ENCODE data around the gene RDM1.
"Not testable (repeated sequence)": the region's sequence is repeated elsewhere in the genome, so short reads cannot be mapped to it uniquely, and the experiment has no call there.

RDM1 gene

DNA sequence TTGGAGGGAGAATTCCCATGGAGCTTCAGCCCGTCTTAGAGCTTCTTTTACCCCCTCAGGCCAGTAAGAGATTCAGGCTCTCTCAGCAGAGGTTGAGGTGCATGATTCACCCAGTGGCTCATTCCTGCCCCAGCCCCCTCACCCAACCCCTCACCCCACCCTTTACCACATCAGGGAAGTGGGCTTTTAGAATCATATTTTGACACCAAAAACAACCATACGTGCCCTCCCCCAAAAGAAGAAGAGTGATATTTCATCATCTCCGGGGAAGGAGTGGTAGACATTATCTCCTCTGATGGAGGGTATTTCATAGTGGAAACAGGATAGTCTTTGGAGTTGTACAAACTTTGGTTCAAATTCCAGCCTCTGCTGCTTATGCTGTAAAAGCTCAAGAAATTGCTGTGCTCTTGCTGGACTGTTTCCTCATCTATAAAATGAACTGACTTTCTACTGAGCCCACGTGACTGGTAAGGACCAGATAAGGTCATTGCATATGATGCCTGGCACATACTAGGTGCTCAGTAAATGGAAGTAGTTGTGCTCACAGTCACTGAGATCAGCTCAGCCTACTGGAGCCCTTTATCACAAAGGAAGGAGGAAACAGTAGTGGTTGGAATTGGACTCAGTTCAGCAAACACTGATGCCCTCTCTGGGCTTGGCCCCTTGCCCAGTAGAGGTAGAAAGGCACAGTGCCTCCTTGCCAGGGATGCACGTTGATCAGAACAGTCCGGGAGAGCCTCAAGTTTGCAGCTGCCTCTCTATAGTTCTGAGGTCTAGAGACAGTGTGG, 32.1 kb downstream of the RDM1 start:
- DNase-seq (ENCODE audit: low spot score), result peak; percentile 58

DNA sequence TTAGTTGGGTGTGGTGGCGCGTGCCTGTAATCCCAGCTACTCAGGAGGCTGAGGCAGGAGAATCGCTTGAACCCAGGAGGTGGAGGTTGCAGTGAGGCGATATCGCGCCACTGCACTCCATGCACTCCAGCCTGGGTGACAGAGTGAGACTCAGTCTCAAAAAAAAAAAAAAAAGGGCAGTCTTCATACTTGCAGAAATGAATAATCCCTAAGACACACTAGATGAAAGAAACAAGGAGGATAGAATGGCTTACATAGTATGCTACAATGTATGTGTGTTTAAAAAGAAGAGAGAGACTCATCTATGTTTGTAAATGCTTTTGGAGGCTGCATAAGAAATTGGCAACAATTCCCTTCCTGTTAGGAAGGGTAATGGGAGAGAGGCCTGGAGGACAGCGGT, 32.8 kb downstream of the RDM1 start:
- DNase-seq (ENCODE audit: low spot score), result not testable (repeated sequence)

DNA sequence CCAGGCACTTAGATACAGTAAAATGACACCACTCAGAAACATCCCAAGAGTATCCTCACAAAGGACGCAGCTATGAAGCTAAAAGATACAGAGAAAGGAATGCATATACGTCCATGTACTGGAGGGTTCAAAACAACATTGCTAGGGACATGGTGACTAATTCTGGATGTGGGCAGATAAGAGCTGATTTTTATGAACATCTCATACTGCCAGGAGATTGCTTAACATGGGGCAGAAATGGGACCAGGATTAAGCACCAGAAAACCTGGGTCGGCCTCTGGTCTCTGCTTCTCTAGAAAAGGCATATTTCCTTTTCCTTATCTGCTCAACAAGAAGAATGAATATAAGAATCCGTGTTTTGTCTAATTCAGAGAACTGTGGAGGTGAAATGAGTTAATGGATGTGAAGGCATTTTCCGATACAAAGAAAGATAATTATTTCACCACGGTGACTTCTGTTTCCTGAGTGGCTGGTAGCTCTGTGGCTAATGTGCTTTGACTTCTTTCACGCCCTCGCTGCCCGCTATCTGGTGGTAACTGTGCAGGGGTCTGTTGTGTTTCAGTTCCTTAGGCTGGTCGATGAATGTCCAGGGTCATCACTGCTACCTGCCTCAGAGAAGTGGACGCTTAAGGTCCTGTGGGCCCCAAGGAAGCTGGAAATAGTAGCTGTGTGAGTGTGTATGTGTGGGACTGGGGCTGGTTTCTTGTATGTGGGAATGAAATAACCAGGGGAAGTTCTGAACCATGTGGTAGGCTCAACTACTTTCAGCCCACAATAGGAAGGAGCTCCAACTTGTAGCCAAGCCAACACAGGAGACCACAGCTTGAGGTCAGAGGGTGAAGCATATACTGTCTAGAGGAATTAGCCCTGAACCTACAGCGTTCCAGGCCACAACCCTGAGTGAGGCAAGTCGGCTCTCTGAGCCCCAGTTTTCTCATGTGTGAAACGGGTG, 34.7 kb downstream of the RDM1 start:
- peak; percentile 64 for DNase-seq (ENCODE audit: low spot score)

DNA sequence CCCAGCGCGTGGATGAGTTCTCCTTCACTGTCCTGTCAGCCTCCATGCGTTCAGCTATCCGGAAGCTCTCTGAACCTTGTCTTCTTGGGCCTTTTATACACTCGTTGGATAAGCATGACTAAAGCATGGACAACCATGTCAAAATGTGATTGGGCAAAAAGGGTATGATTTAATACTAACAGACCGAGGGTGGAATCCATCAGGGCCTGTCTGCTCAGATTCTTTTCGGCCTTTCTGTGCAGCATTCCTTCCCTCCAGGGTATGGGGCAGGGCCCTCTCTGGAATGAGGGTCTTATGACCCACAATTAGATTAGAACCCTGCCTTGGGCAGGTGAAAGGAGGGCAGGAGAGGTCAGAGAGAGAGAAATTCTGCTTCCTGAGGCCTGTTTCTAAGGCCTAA, 36.4 kb downstream of the RDM1 start:
- DNase-seq (ENCODE audit: low spot score), result no peak

DNA sequence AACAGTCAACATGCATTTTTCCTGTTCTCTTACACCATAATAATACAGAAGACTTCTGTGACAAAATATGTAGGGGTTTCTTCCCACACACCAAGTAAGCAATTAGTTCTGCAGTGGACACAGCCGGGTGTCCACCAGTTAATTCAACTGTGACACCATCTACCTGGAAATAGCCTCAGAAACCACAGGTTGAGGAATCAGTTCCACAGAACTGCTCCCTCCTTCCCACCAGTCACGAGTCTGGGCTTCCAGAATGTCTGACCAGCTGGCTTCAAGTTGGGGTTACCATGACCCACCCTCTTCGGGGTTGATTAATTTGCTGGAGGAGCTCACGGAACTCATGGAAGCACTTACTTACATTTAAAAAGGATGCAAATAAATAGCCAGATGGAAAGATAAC, 36.8 kb downstream of the RDM1 start:
- DNase-seq (ENCODE audit: low spot score), result no peak

DNA sequence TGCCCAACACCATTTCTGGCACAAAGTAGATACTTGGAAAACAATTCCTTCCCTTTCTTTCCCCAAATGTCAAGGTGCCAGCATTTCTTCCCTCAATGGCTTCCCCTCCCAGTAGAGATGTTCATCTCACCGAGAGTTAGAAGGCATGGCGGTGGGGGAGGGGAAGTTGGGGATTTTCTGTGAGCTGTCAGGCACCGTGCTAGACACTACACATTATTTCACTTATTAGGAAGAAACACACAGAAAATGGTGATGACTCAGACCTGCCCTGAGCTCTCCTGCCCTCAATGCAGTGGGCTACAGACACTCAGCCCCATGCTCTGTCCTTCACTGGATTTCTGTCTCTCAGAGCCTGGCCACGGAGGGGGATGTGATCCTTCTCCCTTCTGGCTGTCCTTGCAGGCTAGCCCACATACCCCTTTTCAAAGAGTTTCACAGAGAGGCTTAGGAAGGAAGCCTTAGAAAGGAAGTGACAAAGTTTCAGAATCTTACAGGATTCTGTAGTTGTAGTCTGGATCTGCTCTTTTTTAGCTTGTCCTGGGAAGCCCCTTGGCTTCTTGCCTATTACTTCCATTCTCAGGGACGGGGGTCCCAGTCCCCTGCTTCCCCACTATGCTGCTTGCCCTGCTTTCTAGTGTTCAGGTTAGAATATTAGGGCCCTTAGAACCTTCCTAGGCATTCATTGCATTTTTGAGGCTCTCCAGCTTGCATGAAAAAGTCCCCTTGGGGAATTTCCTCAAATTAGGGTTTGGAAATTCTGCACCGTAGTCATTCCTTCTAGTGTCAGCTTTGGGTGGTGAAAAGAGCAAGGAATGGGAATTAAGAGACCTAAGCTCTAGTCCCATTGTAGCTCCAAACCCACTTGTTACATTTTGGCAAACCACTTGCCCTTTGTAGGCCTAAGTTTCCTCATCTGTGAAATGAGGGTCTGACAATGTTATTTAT, 38.2 kb downstream of the RDM1 start:
- DNase-seq (ENCODE audit: low spot score), result peak; percentile 80

DNA sequence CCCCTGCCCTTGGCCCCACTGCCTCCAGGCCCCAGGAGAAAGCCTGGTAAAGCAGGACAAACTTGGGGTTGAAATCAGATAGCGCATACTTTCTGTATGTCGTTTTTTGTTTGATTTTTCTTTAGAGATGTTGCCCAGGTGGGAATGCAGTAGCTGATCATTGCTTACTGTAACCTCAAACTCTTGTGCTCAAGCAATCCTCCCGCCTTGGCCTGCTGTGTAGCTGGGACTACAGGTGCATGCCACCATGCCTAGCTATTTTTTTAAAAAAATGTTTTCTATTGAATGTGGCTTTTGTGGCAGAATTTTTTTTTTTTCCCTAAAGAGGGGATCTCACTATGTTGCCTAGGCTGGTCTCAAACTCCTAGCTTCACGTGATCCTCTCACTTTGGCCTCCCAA, 39.3 kb downstream of the RDM1 start:
- no peak for DNase-seq (ENCODE audit: low spot score)

DNA sequence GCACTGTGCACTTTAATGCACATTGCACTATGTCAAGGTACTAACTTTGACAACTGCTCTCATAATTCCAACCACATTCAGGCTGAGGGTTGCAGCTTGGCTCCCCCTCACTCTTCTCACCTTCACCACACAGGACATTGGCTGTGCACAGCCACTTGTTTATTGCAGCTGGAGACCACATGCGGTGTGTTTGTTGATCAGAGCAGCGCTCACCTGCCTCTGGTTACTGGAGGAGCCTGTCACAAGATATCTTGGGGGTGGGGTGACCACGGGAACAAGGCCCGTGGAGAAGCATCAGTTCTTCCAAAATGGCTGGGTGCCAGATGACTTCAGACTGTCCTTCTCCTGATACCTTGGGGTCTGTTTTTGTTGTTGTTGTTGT, 39.8 kb downstream of the RDM1 start:
- DNase-seq (ENCODE audit: low spot score), result peak; percentile 77

DNA sequence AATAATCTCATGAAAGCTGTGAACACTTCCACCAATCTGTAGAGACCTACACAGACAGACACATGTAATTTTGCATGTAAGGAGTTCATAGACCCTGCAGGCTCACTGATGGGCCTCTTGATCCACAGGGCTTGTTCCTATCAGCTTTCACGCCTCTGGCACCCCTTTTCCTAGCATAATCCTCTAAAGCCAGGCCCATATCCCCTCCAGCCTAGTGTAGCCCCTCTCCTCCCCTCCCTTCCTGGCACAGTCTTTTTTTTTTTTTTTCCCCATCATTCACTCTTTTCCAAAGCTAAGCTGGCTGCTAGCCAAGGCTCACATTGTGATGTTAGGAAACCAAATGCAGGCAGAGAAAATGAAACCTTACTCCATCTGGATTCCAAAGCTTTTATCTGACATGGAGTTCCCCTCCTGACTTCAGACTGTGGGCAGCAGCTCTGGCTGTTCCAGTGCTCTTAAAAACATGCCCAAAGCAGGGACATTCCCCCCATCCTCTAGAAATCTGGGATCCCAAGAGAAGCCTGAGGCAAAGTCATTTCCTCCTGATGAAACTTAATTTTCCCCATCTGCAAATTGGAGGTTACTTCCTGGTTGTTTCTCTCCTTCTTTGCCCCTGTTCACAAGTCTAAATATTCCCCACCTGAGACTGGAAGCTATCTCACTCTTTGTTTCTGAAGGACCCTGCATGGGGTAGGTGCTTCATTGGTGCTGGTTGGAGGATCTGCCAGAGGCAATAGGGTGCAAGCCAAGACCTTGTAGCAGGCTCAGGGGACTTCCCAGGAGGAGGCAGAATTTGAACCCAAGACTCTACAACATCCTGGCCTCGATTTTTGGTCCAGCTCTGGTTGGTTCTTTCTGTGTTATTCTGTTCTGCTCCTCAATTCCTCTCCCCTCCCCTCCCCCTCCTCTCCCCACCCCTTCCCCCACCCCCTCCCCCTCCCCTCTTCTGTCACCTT, 40.5 kb downstream of the RDM1 start:
- DNase-seq (ENCODE audit: low spot score), result no peak

DNA sequence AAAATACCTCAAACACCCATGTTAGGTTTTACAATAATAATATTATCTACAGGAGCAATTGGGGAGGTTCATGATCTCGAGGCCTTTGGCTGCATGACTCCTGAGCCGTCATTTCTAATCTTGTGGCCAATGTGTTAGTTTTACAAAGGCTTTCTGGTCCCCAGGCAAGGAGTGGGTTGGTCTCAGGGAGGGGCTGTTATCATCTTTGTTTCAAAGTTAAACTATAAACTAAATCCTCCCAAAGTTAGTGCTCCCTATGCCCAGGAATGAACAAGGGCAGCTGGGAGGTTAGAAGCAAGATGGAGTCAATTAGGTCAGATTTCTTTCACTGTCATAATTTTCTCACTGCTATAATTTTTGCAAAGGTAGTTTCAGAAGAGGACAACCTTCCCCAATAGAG, 41.3 kb downstream of the RDM1 start:
- peak; percentile 72 for DNase-seq (ENCODE audit: low spot score)

DNA sequence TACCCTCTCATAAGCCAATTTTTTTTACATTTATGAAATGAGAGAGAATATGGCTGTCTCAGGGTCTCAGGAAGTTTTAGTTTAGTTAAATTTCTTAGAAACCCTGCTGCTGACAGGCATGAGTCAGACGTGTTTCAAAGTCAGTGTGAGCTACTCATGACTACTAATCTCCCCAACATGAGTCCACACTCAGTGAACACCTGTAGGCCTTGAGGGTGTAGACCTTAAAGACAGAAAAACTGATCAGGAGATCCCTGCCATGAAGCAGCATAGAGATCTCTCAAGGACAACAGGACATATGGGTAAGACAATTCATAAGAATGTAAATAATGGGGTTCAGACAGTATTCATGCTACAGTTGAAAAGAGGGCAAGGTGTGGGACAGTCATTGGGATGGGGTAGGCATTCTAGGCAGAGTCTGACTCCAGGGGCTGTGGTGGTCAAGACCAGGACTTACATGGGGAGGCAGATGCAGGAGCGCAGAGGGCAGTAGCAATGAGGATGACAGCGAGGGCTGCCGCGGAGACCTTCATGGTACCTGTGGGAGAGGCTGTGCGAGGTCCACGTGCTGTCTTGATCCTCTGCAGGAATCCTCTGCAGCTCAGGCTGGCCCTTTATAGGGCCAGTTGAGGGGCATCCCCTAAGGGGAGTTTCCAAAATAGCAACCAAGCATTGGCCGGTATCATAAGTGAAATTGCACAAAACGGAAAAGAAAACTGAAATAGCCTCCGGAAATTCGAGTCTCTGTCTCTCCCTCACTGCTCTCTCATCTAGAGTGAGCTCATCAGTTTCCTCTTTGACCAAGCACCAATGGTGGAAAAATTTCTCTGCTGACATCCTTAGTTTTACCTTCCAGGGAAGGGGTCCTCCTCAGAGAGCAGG, 50.6 kb downstream of the RDM1 start, which contains the start of gene CCL5:
Gene CCL5 (minus strand): TSS at position 588 of the 882 bp plus-strand sequence.
- peak; percentile 92 for DNase-seq (ENCODE audit: low spot score)

DNA sequence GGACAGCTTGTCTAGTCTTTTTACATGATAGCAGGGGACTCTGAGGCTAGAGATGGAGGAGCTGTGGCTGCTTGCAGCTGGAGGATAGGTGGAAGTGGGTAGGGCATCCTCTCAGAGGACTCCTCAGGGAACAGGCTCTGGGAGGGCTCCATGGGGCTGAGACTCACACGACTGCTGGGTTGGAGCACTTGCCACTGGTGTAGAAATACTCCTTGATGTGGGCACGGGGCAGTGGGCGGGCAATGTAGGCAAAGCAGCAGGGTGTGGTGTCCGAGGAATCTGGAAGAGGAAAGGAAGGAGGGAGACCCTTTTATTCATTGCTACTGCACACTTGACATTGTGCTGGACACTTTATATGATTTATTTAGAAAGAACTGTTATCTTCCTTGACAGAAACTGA, 52.2 kb downstream of the RDM1 start:
- DNase-seq (ENCODE audit: low spot score), result no peak

DNA sequence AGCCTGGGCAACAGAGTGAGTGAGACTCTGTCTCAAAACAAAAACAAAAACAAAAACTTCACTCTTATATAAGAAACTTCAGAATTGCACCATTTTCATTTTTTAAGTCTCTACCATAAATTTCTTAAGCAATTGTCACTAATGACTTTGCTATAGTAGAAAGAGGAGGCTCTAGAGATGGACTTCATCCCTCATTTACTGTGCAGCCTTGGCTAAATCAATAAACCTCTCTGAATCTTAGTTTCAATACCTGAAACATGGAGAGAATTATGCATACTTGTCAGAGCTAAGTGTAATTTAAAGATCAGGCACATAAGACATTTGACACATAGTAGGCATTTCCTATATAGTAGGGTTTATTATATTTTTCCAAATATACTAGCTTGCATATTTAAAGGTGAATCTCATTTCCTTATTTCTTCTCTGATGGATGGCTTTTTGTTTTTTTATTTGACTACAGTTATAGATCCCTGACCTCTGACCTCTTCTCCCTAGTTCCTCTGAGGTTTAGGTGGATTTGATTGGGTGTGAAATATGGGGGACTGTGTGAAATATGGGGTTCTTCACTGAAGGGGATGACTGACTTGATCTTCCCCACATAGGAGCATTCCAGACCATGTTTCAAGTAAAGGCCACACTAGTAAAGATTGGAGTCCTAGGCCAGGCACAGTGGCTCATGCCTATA, 53.1 kb downstream of the RDM1 start:
- DNase-seq (ENCODE audit: low spot score), result no peak

DNA sequence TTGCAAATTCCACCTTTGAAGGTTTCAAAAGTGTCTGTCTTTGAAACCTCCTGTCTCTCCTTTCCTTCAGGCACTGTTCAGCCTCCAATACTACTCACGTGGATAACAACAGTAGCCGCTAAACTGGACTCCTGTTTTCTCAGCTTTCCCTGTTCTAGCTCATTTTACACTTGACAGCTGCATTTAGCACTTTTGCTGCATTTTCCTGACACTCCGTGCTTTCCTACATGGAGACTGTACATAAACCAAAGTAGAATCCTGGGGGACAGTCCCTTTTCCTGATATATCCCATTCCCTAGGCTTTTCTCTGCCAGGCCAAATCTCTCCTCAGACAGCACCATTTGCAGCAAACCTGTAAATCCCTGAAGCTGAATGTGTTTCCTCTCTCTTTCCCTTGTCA, 54.0 kb downstream of the RDM1 start:
- DNase-seq (ENCODE audit: low spot score), result no peak

DNA sequence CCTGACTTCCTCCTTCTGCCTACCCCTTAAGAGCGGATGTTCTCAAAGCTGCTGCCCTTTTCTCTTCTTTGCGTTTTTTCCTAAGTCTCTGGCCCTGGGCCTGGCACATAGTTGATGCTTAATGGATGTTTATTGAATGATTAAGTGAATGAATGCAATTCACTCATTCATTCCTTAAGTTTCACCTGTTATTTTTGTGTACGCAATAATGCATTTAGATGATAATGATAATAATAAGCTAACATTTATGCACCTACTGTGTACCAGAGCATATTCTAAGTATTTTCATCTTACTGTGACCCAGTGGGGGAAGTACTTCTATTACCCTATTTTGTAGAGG, 54.8 kb downstream of the RDM1 start:
- DNase-seq (ENCODE audit: low spot score), result no peak

DNA sequence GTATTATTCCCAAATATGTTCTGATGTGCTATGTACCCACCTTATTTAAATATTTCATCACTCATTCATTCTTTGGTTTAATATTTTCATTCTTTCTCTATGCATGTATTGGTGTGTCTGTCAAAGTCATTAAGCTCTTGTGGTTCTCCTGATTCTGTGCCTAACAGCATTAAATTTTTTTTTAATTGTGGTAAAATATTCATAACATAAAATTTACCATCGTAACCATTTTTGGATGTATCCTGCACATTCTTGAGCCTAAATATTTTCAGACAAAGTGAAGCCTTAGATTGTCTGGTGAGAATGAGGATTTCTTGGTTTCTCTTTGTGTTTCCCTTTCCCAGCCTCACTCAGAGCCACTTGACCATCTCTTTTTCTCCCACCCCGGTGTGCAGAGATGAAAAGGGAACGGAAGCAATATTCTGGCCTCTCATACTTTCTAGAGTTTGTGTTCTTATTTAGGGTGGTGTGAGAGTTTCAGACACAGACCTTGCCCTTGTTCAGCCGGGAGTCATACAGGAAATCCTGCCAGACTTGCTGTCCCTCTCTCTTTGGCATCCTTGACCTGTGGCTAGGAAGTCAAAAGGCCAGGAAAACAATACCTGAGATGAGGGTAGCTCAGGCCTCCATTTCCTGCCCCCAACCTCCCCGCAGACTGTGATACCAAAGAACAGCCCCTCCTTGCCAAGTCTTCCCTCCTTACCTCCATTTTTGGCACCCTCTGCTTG, 55.3 kb downstream of the RDM1 start:
- DNase-seq (ENCODE audit: low spot score), result no peak

DNA sequence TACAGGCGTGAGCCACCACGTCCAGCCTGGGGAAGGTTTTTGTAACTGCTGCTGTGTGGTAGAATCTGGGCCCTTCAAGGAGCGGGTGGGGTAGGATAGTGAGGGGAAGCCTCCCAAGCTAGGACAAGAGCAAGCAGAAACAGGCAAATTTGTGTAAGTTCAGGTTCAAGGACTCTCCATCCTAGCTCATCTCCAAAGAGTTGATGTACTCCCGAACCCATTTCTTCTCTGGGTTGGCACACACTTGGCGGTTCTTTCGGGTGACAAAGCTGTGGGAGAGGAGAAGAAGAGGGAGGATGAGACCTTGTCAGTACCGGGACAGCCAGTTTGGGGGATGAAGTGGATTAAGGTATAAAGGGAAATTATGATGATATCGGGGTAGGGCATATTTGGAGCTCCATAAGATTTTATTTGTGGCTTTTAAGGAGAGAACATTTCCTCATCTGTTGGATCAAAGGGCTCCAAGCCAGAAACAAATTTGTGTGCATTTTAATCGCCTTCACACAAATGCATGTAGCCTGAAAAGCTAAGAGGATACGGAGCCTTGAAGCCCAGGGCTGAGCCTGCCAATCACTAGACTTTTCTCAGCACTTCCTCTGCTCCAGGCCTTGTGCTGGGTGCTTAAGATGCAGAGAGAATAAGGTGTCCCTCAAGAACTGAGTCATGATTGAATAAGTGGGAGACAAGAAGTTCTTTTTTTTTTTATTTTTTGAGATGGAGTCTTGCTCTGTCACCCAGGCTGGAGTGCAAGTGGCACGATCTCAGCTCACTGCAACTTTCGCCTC, 58.2 kb downstream of the RDM1 start:
- no peak for DNase-seq (ENCODE audit: low spot score)
